Transverse colon (tissue), 4 donors: ENCODE data around the gene CDKL5. TPM values are rescaled to one million over a fixed set of nuclear protein-coding genes. Genes with fewer than 3 reads are reported as not detected.
"Not testable (repeated sequence)": the region's sequence is repeated elsewhere in the genome, so short reads cannot be mapped to it uniquely, and the experiment has no call there.

Experiments
- DNase-seq: peaks from one replicate; pipeline ENCODE4 v3.0.0-alpha.2; 2019
- H3K27ac ChIP-seq, 4 donors: fragments of 200-600 bp; sonication (generic); 2 replicates each; pipeline ENCODE4 v1.5.1; 2016 to 2018; ENCODE audit warnings: inconsistent platforms in 4 of 4
- H3K27me3 ChIP-seq: fragments of 200-600 bp; sonication (generic); 2 replicates; pipeline ENCODE4 v1.5.1; 2017; ENCODE audit warnings: inconsistent platforms
- H3K36me3 ChIP-seq, 4 donors: fragments of 200-600 bp; sonication (generic); 2 replicates each; pipeline ENCODE4 v1.5.1; 2017 to 2019; ENCODE audit warnings: inconsistent platforms in 4 of 4
- H3K4me1 ChIP-seq, 4 donors: fragments of 200-600 bp; sonication (generic); 2 replicates each; pipeline ENCODE4 v1.5.1; 2017 to 2020; ENCODE audit warnings: inconsistent platforms in 4 of 4
- H3K4me3 ChIP-seq, 4 donors: fragments of 200-600 bp; sonication (generic); 1 replicate in 1 of 4; 2 replicates in 3 of 4; pipeline versions ENCODE4 v1.5.1 to v1.6.1; 2017 to 2019; ENCODE audit warnings: inconsistent platforms in 4 of 4
- H3K9me3 ChIP-seq, 2 donors: fragments of 200-600 bp; sonication (generic); 2 replicates each; pipeline ENCODE4 v1.5.1; 2017 to 2019; ENCODE audit warnings: inconsistent platforms in 2 of 2
- EP300 ChIP-seq: sonication (generic); formaldehyde crosslinking; IDR thresholded peaks from one replicate; pipeline ENCODE4 v1.6.1; 2017; ENCODE audit warnings: antibody characterized with exemption, low read depth
- POLR2A ChIP-seq: fragments of 450-650 bp; IDR thresholded peaks from one replicate; pipeline ENCODE4 v1.6.1; 2016; ENCODE audit warnings: antibody characterized with exemption, mild to moderate bottlenecking, moderate library complexity
- POLR2AphosphoS5 ChIP-seq, 3 donors: sonication (generic); formaldehyde crosslinking; IDR thresholded peaks; one replicate each; pipeline ENCODE4 v1.6.1; 2016; ENCODE audit warnings: antibody characterized with exemption in 3 of 3
- WGBS, 2 donors: methylation state at CpG; one replicate each; pipeline ENCODE4 v1.1.5; 2018; ENCODE audit warnings: low coverage in 1 of 2; 5-methylcytosine and 5-hydroxymethylcytosine counted together
- in situ Hi-C, 4 donors: fragments of 200-750 bp; cut with MboI; loops; one replicate each; pipeline versions ENCODE4 v1.15.0 to v1.15.1; 2017; ENCODE audit warnings: low sequenced_read_pairs in 3 of 4, low pct_ligation_motif_present in 1 of 4, low pct_unique_long_range_greater_than_20kb in 1 of 4
- intact Hi-C: fragments of 100-400 bp; cut with DNase I; formaldehyde crosslinking; loops from one replicate; pipeline ENCODE4 v1.15.1; 2023; ENCODE audit warnings: low total_unique reads
- total RNA-seq, 4 donors: library from RNA; depleted of rRNA; stranded (reverse); fragments of >200 nt; gene quantifications; one replicate each; pipeline ENCODE4 v1.1.0, GENCODE V29; 2016
- TF ChIP-seq, protein P1 (sequence below), 5 experiments: fragments of 200-600 bp in 3 of 5; fragments of 450-650 bp in 2 of 5; sonication (generic) in 3 of 5; IDR thresholded peaks; 1 replicate in 2 of 5; 2 replicates in 3 of 5; pipeline ENCODE4 v1.5.1; 2016 to 2017; ENCODE audit warnings: antibody characterized with exemption in 5 of 5, inconsistent platforms in 3 of 5, mild to moderate bottlenecking in 2 of 5, moderate library complexity in 1 of 5

The CDKL5 gene
- total RNA-seq, 4 donors from 2014 or later, result 0.75 to 4.8 (median 3.5) TPM

DNA sequence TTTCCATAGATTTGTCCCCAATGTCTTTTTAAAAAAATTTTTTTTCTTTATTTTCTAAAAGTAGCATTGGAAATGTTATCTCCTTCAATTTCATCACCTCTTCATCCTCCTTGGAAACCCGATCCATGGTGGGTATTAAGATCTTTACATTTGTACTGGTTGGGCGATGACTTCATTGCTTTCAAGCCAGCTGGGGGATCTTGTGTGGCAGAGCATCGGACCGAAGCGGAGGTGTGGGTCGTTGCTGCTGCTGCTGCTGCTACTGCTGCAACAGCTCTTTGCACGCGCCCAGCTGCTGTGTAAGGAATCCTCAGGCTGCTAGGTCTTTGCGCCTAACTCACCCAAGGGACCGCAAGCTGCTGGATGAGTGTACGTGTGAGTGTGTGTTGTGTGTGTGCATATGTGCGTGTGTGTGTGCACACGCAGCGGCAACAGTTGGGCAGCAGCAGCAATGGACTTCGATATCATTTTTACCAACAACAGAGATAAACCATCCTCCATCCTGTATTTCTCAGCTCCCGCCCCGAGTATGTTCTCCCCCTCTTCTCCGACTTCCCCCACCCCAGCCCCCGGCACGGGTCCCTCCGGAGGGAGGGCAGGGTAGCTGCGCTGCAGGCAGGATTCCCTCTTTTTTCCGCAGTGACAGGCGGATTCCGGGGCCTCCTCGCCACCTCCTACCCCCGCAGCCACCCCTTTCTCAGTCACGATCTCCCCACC, 768 bp upstream of the CDKL5 start:
- WGBS, 2 donors, result 35% methylated on average over 27 of the region's 28 CpGs; no CpG with 5 or more reads in 1 of the 2 donors
- Histone ChIP-seq H3K4me3 (peak overlapping the region; percentile 31 to 98 (median 82)), H3K36me3 (no peaks in the 10 kb centered on the region), H3K9me3 (no peaks in the 10 kb centered on the region), H3K27ac (peak overlapping the region; percentile 61 to 88 (median 76)), H3K27me3 (no peaks in the 10 kb centered on the region), H3K4me1 (peaks cover 0 to 4% (median 0%) of the 10 kb centered on the region in 4 donors)
- TF ChIP-seq POLR2AphosphoS5 (IDR thresholded peaks at IDR 0.05) (no peak), POLR2A (no peak), EP300 (no peak)
- TF ChIP-seq, protein P1, sequence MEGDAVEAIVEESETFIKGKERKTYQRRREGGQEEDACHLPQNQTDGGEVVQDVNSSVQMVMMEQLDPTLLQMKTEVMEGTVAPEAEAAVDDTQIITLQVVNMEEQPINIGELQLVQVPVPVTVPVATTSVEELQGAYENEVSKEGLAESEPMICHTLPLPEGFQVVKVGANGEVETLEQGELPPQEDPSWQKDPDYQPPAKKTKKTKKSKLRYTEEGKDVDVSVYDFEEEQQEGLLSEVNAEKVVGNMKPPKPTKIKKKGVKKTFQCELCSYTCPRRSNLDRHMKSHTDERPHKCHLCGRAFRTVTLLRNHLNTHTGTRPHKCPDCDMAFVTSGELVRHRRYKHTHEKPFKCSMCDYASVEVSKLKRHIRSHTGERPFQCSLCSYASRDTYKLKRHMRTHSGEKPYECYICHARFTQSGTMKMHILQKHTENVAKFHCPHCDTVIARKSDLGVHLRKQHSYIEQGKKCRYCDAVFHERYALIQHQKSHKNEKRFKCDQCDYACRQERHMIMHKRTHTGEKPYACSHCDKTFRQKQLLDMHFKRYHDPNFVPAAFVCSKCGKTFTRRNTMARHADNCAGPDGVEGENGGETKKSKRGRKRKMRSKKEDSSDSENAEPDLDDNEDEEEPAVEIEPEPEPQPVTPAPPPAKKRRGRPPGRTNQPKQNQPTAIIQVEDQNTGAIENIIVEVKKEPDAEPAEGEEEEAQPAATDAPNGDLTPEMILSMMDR (IDR thresholded peaks at IDR 0.05), result no peak
- in situ Hi-C loops (loop anchor here in 3 of 4 donors (25.0 kb wide), 2 partner anchors 238 to 463 kb away; partner anchors contain the start of gene RS1 (in 1 of the 3)), intact Hi-C loops (no loop called here)
- peak; percentile 19 for DNase-seq

- intact Hi-C loops (no loop called here), in situ Hi-C loops (no loop called here)
- 21% methylated on average over 17 of the region's 40 CpGs; no CpG with 5 or more reads in 1 of the 2 donors for WGBS, 2 donors
- Histone ChIP-seq H3K27ac (peak overlapping the region; percentile 70 to 89 (median 86)), H3K4me1 (peaks cover 0 to 4% (median 0%) of the 10 kb centered on the region in 4 donors), H3K27me3 (no peaks in the 10 kb centered on the region), H3K36me3 (no peaks in the 10 kb centered on the region), H3K9me3 (no peaks in the 10 kb centered on the region), H3K4me3 (peak overlapping the region; percentile 71 to 98 (median 88))
- DNase-seq, result no peak
- TF ChIP-seq POLR2AphosphoS5 (IDR thresholded peaks at IDR 0.05) (no peak), POLR2A (no peak), EP300 (no peak)
- TF ChIP-seq, protein P1 (IDR thresholded peaks at IDR 0.05), result no peak
Observed at GRCh38 chrX:18426004-18426320, 554 bp downstream of the CDKL5 start.

DNA sequence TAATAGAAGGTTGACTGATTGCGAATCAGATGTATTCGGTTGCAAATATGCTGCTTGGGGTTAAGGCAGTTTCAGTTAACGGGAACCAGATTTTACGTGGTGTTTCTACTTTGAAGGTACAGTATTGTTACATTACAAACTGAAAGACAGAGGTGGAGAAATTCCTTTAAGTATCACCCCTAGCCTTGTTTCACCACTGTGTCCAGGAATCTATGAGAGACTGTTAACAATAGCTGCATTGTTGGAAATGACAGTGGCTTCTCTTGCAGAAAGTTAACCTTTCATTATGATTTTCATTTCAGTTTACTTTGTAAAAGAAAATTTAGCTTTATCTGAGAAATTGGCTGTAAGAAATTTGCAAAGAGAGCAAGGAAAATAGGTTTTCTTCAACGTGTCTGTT, 2.6 kb downstream of the CDKL5 start:
- H3K4me3 ChIP-seq, result no peak overlapping the region
- no peak for DNase-seq
- no peak overlapping the region for H3K27ac ChIP-seq
- peaks cover 0 to 4% (median 0%) of the 10 kb centered on the region in 4 donors for H3K4me1 ChIP-seq
- in situ Hi-C loops, result no loop called here
- H3K9me3 ChIP-seq, result no peaks in the 10 kb centered on the region
- H3K36me3 ChIP-seq, result no peaks in the 10 kb centered on the region
- intact Hi-C loops, result no loop called here
- WGBS, 2 donors, result 65% methylated on average over 5 of the region's 5 CpGs; no CpG with 5 or more reads in 1 of the 2 donors
- H3K27me3 ChIP-seq, result no peaks in the 10 kb centered on the region
- TF ChIP-seq POLR2A, result no peak
- TF ChIP-seq, protein P1 (IDR thresholded peaks at IDR 0.05), result no peak
- no peak for TF ChIP-seq POLR2AphosphoS5 (IDR thresholded peaks at IDR 0.05)
- no peak for TF ChIP-seq EP300

GRCh38 chrX:18433288-18433687, 7.9 kb downstream of the CDKL5 start:
- H3K36me3 ChIP-seq, in situ Hi-C loops, H3K9me3 ChIP-seq, H3K4me1 ChIP-seq, H3K27me3 ChIP-seq, intact Hi-C loops, H3K4me3 ChIP-seq, DNase-seq, H3K27ac ChIP-seq: not testable (repeated sequence)
- 96 to 100% methylated on average over 1 to 14 of the region's 14 CpGs for WGBS, 2 donors

DNA sequence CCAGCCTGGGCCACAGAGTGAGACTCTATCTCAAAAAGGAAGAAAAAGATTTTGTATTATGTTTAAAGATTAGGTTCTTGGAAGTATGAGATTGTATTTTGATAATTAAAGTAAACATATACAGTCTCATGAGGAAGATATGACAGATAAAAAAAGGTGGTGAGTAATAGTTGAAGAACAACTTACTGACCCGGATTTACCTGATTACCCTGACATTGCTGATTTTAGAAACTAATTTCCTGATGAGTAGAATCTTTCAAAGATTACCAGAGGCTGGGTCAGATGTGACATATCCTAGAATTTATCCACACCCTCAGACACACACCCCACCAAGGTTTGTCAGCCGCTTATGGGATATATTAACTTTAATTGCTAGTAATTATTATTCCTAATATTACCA, 9.5 kb downstream of the CDKL5 start:
- WGBS, 2 donors, result 87 to 100% methylated on average over 2 of the region's 2 CpGs
- DNase-seq, result no peak
- TF ChIP-seq POLR2AphosphoS5 (IDR thresholded peaks at IDR 0.05), result no peak
- TF ChIP-seq, protein P1 (IDR thresholded peaks at IDR 0.05), result no peak
- TF ChIP-seq POLR2A, result no peak
- no peak for TF ChIP-seq EP300
- Histone ChIP-seq H3K27me3 (no peaks in the 10 kb centered on the region), H3K4me1 (no peaks in the 10 kb centered on the region), H3K36me3 (no peaks in the 10 kb centered on the region), H3K27ac (no peak overlapping the region), H3K4me3 (no peak overlapping the region), H3K9me3 (no peaks in the 10 kb centered on the region)
- intact Hi-C loops, result no loop called here
- in situ Hi-C loops, result no loop called here
